WTC11 (cell line): ENCODE measurements around the gene OPRL1. TPM values are rescaled to one million over a fixed set of nuclear protein-coding genes. Genes with fewer than 3 reads are reported as not detected.

Experiments
- ATAC-seq: fragments of 200-7000 bp; cut with Tn5 transposase; 2 replicates; pipeline ENCODE4 v1.10.0; 2021; ENCODE audit warnings: mild to moderate bottlenecking, moderate library complexity
- CTCF ChIA-PET: fragments of 300-600 bp; sonication (Branson Sonifier 250); formaldehyde crosslinking; loops from one replicate; lab custom pipeline; 2021; ENCODE audit warnings: antibody characterized with exemption; lab: Charles Lee
- POLR2A ChIA-PET: fragments of 350-600 bp; sonication (Branson Sonifier 250); formaldehyde crosslinking; loops from one replicate; lab custom pipeline; 2021; ENCODE audit warnings: antibody characterized with exemption; lab: Charles Lee
- DNase-seq: peaks from one replicate; pipeline ENCODE4 v3.0.0; 2021; ENCODE audit warnings: low spot score
- H3K27ac Mint-ChIP-seq: 2 replicates; pipeline ENCODE4 v1.8.0; 2021; ENCODE audit warnings: mixed read lengths
- H3K27me3 Mint-ChIP-seq: 2 replicates; pipeline ENCODE4 v1.8.0; 2021; ENCODE audit warnings: low read depth, mild to moderate bottlenecking, moderate library complexity, mixed read lengths
- H3K36me3 Mint-ChIP-seq: 2 replicates; pipeline ENCODE4 v1.8.0; 2021; ENCODE audit warnings: mixed read lengths
- H3K4me1 Mint-ChIP-seq: 2 replicates; pipeline ENCODE4 v1.8.0; 2022; ENCODE audit warnings: mixed read lengths
- H3K4me3 Mint-ChIP-seq: 2 replicates; pipeline ENCODE4 v1.8.0; 2021; ENCODE audit warnings: mild to moderate bottlenecking, moderate library complexity, mixed read lengths
- H3K9me3 Mint-ChIP-seq: 2 replicates; pipeline ENCODE4 v1.8.0; 2021; ENCODE audit warnings: mixed read lengths
- AR ChIP-seq: fragments of 250-450 bp; sonication (Bioruptor Pico); IDR thresholded peaks from 2 replicates; pipeline ENCODE4 v1.9.0; 2021; ENCODE audit warnings: mild to moderate bottlenecking
- ATF1 ChIP-seq: sonication (generic); formaldehyde crosslinking; IDR thresholded peaks from 2 replicates; pipeline ENCODE4 v1.8.1; 2023; ENCODE audit warnings: mild to moderate bottlenecking, moderate library complexity, missing genetic modification reagents
- CDX4 ChIP-seq: fragments of 250-450 bp; sonication (Bioruptor Pico); IDR thresholded peaks from 2 replicates; pipeline ENCODE4 v1.9.0; 2021; ENCODE audit warnings: moderate library complexity, mild to moderate bottlenecking, inconsistent platforms, borderline replicate concordance
- FOXJ3 ChIP-seq: sonication (generic); formaldehyde crosslinking; IDR thresholded peaks from 2 replicates; pipeline ENCODE4 v1.9.0; 2021; ENCODE audit warnings: missing genetic modification reagents, mild to moderate bottlenecking, borderline replicate concordance
- HMGXB4 ChIP-seq: sonication (generic); formaldehyde crosslinking; IDR thresholded peaks from 2 replicates; pipeline ENCODE4 v1.8.1; 2023; ENCODE audit warnings: mild to moderate bottlenecking, moderate library complexity, missing genetic modification reagents
- MLX ChIP-seq: sonication (generic); formaldehyde crosslinking; IDR thresholded peaks from 2 replicates; pipeline ENCODE4 v1.8.1; 2023; ENCODE audit warnings: mild to moderate bottlenecking, missing genetic modification reagents, moderate library complexity
- NFATC4 ChIP-seq: fragments of 250-450 bp; sonication (Bioruptor Pico); IDR thresholded peaks from 2 replicates; pipeline ENCODE4 v1.9.0; 2021; ENCODE audit warnings: mild to moderate bottlenecking
- STAT6 ChIP-seq: sonication (generic); formaldehyde crosslinking; conservative IDR thresholded peaks from 2 replicates; pipeline ENCODE4 v1.8.1; 2023; ENCODE audit warnings: mild to moderate bottlenecking, low read depth, missing genetic modification reagents, moderate library complexity
- ZMAT4 ChIP-seq: fragments of 250-450 bp; sonication (Bioruptor Pico); IDR thresholded peaks from 2 replicates; pipeline ENCODE4 v1.9.0; 2021; ENCODE audit warnings: mild to moderate bottlenecking
- ZNF121 ChIP-seq: sonication (generic); formaldehyde crosslinking; IDR thresholded peaks from 2 replicates; pipeline ENCODE4 v1.8.0; 2023; ENCODE audit warnings: missing genetic modification reagents
- ZNF138 ChIP-seq: sonication (generic); formaldehyde crosslinking; conservative IDR thresholded peaks from 2 replicates; pipeline ENCODE4 v1.8.1; 2022; ENCODE audit warnings: mild to moderate bottlenecking, moderate library complexity, missing genetic modification reagents
- ZNF317 ChIP-seq: sonication (generic); formaldehyde crosslinking; IDR thresholded peaks from 2 replicates; pipeline ENCODE4 v1.8.1; 2023; ENCODE audit warnings: low read depth, mild to moderate bottlenecking, moderate library complexity, missing genetic modification reagents, borderline replicate concordance
- total RNA-seq: library from RNA; stranded (reverse); gene quantifications from 3 replicates; pipeline ENCODE4 v1.2.3, GENCODE V29; 2021

Gene OPRL1
- total RNA-seq, 1 experiment from 2014 or later: 2.0 TPM

GRCh38 chr20:64076061-64076997 is 3.6 kb upstream of the OPRL1 start:
- Mint-ChIP-seq H3K4me1 (peaks cover 12% of the 10 kb centered on the region), H3K36me3 (no peaks in the 10 kb centered on the region)
- TF ChIP-seq HMGXB4: no peak
- no peak for TF ChIP-seq NFATC4 (CRISPR knock-in tag)
- TF ChIP-seq FOXJ3 (CRISPR knock-in tag): no peak
- no peak for TF ChIP-seq AR (CRISPR knock-in tag)
- TF ChIP-seq MLX: no peak
- TF ChIP-seq, all 79 proteins: peak for 0
- peaks cover 12% of the 10 kb centered on the region for H3K27me3 Mint-ChIP-seq
- H3K27ac Mint-ChIP-seq: no peak overlapping the region
- H3K4me3 Mint-ChIP-seq: no peak overlapping the region
- POLR2A ChIA-PET: no interaction called here
- H3K9me3 Mint-ChIP-seq: no peaks in the 10 kb centered on the region
- no peak for DNase-seq
- ATAC-seq: no peak
- CTCF ChIA-PET: interaction anchor here (1.0 kb wide), 1 partner anchor 19 kb away, joined by 4 read pairs; no protein-coding TSS in a partner anchor

GRCh38 chr20:64077094-64077493 is 2.8 kb upstream of the OPRL1 start:
- no peak for ATAC-seq
- Mint-ChIP-seq H3K9me3 (no peaks in the 10 kb centered on the region), H3K4me1 (peaks cover 17% of the 10 kb centered on the region), H3K27me3 (peaks cover 19% of the 10 kb centered on the region), H3K36me3 (no peaks in the 10 kb centered on the region), H3K27ac (no peak overlapping the region)
- CTCF ChIA-PET: interaction anchor here (1.0 kb wide), 1 partner anchor 20 kb away, joined by 4 read pairs; no protein-coding TSS in a partner anchor
- POLR2A ChIA-PET: no interaction called here
- TF ChIP-seq STAT6 (no peak), ZNF121 (no peak), ATF1 (CRISPR knock-in tag) (no peak), ZNF138 (no peak), ZMAT4 (CRISPR knock-in tag) (no peak), ZNF317 (CRISPR knock-in tag) (no peak), CDX4 (no peak)
- TF ChIP-seq, all 79 proteins: peak for 0
- no peak overlapping the region for H3K4me3 Mint-ChIP-seq
- DNase-seq: no peak
